GM06990 (cell line): ENCODE data around the gene SOX8.

ENCODE experiments used
- DNase-seq: peaks from one replicate; pipeline ENCODE4 v3.0.0-alpha.2; 2011; ENCODE audit not compliant: insufficient read length; ENCODE audit errors: extremely low read depth
- H3K27me3 ChIP-seq: replicated peaks from 2 replicates; pipeline ENCODE4 v1.6.0; 2011; ENCODE audit warnings: low read length; ENCODE audit not compliant: control insufficient read depth, insufficient read depth
- H3K36me3 ChIP-seq: 2 replicates; pipeline ENCODE4 v1.5.1; 2011; ENCODE audit warnings: low read length; ENCODE audit not compliant: control insufficient read depth, insufficient read depth
- H3K4me3 ChIP-seq: replicated peaks from 2 replicates; pipeline ENCODE4 v1.5.1; 2011; ENCODE audit warnings: low read depth, mild to moderate bottlenecking, control low read depth, low read length
- TF ChIP-seq, protein P1 (sequence below): IDR thresholded peaks from 2 replicates; pipeline ENCODE4 v1.5.1; 2011; ENCODE audit warnings: low read length, control low read depth, mild to moderate bottlenecking, inconsistent platforms; ENCODE audit not compliant: insufficient read depth, poor library complexity, severe bottlenecking

Gene SOX8

DNA sequence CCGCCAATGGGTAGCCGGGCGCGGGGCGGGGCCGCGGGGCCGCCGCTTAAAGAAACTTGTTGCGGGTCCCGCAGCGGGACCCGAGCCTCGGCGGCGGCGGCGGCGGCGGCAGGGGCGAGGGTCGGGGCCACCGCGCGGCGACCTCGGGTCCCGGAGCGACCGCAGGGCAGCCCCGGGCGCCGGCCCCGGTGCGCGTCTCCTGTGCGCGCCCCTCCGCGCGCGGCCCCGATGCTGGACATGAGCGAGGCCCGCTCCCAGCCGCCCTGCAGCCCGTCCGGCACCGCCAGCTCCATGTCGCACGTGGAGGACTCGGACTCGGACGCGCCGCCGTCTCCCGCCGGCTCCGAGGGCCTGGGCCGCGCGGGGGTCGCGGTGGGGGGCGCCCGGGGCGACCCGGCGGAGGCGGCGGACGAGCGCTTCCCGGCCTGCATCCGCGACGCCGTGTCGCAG lies at the start of gene SOX8:
TSS of gene SOX8 (plus strand) at position 76 of the 450 bp plus-strand sequence. CDS start at position 229, 153 bp downstream.
- TF ChIP-seq, protein P1, sequence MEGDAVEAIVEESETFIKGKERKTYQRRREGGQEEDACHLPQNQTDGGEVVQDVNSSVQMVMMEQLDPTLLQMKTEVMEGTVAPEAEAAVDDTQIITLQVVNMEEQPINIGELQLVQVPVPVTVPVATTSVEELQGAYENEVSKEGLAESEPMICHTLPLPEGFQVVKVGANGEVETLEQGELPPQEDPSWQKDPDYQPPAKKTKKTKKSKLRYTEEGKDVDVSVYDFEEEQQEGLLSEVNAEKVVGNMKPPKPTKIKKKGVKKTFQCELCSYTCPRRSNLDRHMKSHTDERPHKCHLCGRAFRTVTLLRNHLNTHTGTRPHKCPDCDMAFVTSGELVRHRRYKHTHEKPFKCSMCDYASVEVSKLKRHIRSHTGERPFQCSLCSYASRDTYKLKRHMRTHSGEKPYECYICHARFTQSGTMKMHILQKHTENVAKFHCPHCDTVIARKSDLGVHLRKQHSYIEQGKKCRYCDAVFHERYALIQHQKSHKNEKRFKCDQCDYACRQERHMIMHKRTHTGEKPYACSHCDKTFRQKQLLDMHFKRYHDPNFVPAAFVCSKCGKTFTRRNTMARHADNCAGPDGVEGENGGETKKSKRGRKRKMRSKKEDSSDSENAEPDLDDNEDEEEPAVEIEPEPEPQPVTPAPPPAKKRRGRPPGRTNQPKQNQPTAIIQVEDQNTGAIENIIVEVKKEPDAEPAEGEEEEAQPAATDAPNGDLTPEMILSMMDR: no peak
- DNase-seq: no peak
- peak within 1 kb of the TSS; percentile 27 for H3K4me3 ChIP-seq

DNA sequence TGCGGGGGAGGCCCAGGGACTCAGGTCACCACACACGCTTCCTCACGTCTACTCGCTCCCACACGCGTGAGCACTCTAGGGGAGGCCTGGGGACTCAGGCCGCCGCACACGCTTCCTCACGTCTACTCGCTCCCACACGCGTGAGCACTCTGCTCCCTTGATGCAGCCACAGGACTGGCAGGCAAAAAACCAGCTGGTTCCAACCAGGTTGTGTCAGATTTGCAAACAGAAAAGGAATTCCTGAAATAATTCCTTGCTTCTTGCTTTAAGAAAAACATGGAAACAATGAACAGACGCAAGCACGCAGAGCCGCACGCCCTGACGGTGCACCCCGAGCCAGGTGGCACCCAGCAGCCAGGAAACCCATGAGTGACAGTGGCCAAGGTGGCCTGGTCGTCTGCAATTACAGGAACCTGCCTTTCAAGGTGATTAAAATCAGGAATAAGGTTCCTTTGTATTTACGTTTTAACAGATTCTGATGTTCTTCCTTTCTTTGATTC lies 48.7 kb upstream of the SOX8 start:
- DNase-seq: no peak
- no peaks in the 10 kb centered on the region for H3K27me3 ChIP-seq
- TF ChIP-seq, protein P1: no peak
- H3K4me3 ChIP-seq: no peak overlapping the region
- no peaks in the 10 kb centered on the region for H3K36me3 ChIP-seq

More for the DNA sequence above, at the start of gene SOX8:
- no peaks in the 10 kb centered on the region; the same call in 1 of the 2 replicates for H3K27me3 ChIP-seq
- H3K36me3 ChIP-seq: no peaks in the 10 kb centered on the region

DNA sequence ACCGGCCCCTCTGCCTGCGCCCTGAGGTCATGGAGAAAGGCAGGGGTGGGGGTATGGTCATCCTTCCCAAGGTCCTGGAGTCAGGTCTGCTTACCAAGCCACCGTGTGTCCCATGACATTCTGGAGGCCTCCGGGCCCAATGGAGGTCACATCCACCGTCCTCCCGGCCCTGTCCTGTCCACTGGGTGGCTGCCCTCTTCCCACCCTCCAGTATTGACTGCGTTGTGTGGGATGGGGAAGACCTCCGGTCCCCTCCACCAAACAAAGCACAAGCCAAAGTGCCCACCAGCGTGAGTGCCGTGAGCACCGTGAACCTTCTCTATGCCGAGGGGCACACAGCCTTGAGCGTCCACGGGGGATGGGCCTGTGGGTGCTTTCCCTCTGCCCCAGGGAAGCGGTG lies 48.0 kb upstream of the SOX8 start:
- no peak for DNase-seq
- no peak overlapping the region for H3K4me3 ChIP-seq
- TF ChIP-seq, protein P1: no peak
- no peaks in the 10 kb centered on the region for H3K36me3 ChIP-seq
- H3K27me3 ChIP-seq: no peaks in the 10 kb centered on the region

DNA sequence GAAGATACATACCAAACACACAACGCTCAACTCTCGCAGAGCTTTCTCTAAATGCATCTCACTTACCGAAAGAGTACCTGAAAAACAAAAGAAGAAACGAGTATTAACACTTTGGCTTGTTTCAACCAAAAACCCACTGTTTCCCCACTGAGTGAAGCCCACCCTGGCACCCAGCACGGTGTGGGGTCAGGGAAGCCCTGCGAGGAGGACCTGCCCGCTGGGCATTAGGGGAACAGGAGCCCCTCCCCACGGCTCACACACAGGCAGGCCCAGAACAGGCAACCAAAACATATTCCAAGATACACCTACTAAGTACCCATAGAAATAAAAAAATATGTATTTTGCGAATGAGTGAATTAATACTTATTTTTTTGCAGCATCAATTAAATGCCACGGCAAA lies 47.4 kb upstream of the SOX8 start:
- TF ChIP-seq, protein P1: no peak
- DNase-seq: no peak
- Histone ChIP-seq H3K4me3 (no peak overlapping the region), H3K27me3 (no peaks in the 10 kb centered on the region), H3K36me3 (no peaks in the 10 kb centered on the region)

DNA sequence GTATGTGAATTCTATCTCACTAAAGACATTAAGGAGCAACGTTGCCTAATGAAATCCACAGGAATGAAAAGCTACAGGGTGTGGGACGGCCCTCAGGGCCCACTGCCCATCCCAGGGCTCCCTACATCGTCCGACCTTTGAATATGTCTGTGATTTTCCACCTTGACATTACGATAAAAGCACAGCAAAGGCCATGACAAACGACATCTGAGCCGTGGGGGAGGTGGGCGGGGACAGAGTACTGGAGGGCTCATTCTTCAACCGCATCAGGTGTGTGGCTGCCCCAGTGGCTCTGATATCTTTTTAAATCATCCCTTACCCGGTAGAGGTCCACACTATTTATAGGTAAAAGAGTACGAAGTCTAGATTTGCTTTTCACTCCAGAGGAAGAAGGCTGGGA lies 45.9 kb upstream of the SOX8 start:
- H3K27me3 ChIP-seq: no peaks in the 10 kb centered on the region
- H3K4me3 ChIP-seq: no peak overlapping the region
- H3K36me3 ChIP-seq: no peaks in the 10 kb centered on the region
- TF ChIP-seq, protein P1: no peak
- DNase-seq: no peak

DNA sequence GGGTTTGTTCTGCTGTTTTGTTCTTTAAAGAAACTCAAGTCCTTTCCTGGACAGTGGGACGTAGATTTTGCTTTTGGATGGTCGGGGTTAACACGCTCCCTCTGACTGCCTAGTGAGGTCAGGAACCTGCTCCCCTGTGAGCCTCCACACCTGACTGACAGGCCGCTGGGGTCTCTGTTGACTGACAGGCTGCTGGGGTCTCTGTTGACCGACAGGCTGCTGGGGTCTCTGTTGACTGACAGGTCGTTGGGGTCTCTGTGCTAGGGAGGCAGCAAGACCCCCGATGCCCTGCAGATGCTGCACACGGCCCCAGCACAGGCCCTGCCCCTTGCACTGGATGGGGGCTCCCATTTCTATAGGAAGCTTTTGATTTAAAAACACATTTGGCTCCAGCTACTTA lies 44.3 kb upstream of the SOX8 start:
- DNase-seq: no peak
- H3K4me3 ChIP-seq: no peak overlapping the region
- TF ChIP-seq, protein P1: no peak
- H3K27me3 ChIP-seq: no peaks in the 10 kb centered on the region
- H3K36me3 ChIP-seq: no peaks in the 10 kb centered on the region
